MM.1S (cell line): Measurements from ENCODE around the gene PEAK1.

Experiments
- DNase-seq: peaks from one replicate; pipeline ENCODE4 v3.0.0-alpha.2; 2015
- H2AFZ ChIP-seq: fragments of 300-600 bp; sonication (generic); 2 replicates; pipeline ENCODE4 v1.6.0; 2016; ENCODE audit warnings: antibody characterized with exemption, low read length
- H3F3A ChIP-seq: fragments of 300-600 bp; sonication (generic); 2 replicates; pipeline ENCODE4 v1.6.1; 2016; ENCODE audit warnings: mild to moderate bottlenecking, antibody characterized with exemption, low read length, moderate library complexity, mixed read lengths; ENCODE audit not compliant: insufficient read depth
- H3K27ac ChIP-seq: fragments of 300-600 bp; sonication (generic); 2 replicates; pipeline ENCODE4 v1.5.1; 2016; ENCODE audit warnings: mild to moderate bottlenecking, low read length
- H3K27me3 ChIP-seq: fragments of 300-600 bp; sonication (generic); replicated peaks from 2 replicates; pipeline ENCODE4 v1.6.0; 2016; ENCODE audit warnings: low read length; ENCODE audit not compliant: insufficient read depth
- H3K36me3 ChIP-seq: fragments of 300-600 bp; sonication (generic); replicated peaks from 2 replicates; pipeline ENCODE4 v1.6.1; 2016; ENCODE audit warnings: mild to moderate bottlenecking, low read length, mixed read lengths; ENCODE audit not compliant: insufficient read depth
- H3K4me1 ChIP-seq: fragments of 300-600 bp; sonication (generic); 2 replicates; pipeline ENCODE4 v1.6.1; 2016; ENCODE audit warnings: low read length, mixed read lengths
- H3K4me2 ChIP-seq: fragments of 300-600 bp; sonication (generic); 2 replicates; pipeline ENCODE4 v1.6.0; 2016; ENCODE audit warnings: low read depth, low read length
- H3K4me3 ChIP-seq: fragments of 300-600 bp; sonication (generic); 2 replicates; pipeline ENCODE4 v1.5.1; 2016; ENCODE audit warnings: low read length, mixed read lengths
- H3K79me2 ChIP-seq: fragments of 300-600 bp; sonication (generic); 2 replicates; pipeline ENCODE4 v1.6.1; 2016; ENCODE audit warnings: mixed run types, low read length, mixed read lengths
- H3K9ac ChIP-seq: fragments of 300-600 bp; sonication (generic); 2 replicates; pipeline ENCODE4 v1.6.1; 2016; ENCODE audit warnings: low read length, mixed read lengths
- H3K9me2 ChIP-seq: fragments of 300-600 bp; sonication (generic); replicated peaks from 2 replicates; pipeline ENCODE4 v1.6.1; 2016; ENCODE audit warnings: mild to moderate bottlenecking, low read length, mixed read lengths; ENCODE audit not compliant: insufficient read depth
- H3K9me3 ChIP-seq: fragments of 300-600 bp; sonication (generic); replicated peaks from 2 replicates; pipeline ENCODE4 v1.6.1; 2016; ENCODE audit warnings: mild to moderate bottlenecking, low read length, mixed read lengths; ENCODE audit not compliant: insufficient read depth
- H4K20me1 ChIP-seq: fragments of 300-600 bp; sonication (generic); 2 replicates; pipeline ENCODE4 v1.6.1; 2016; ENCODE audit warnings: mild to moderate bottlenecking, low read length, moderate library complexity, mixed read lengths; ENCODE audit not compliant: insufficient read depth
- CTCF ChIP-seq: fragments of 300-600 bp; sonication (generic); IDR thresholded peaks from 2 replicates; pipeline ENCODE4 v1.5.1; 2016; ENCODE audit warnings: antibody characterized with exemption, low read length, mixed read lengths
- EZH2 ChIP-seq: fragments of 300-600 bp; sonication (generic); optimal IDR thresholded peaks from 2 replicates; pipeline ENCODE3; 2017; ENCODE audit warnings: low read depth, mild to moderate bottlenecking, antibody characterized with exemption, low read length, mixed read lengths
- EZH2phosphoT487 ChIP-seq: fragments of 300-600 bp; sonication (generic); IDR thresholded peaks from 2 replicates; pipeline ENCODE4 v1.6.1; 2018; ENCODE audit warnings: antibody characterized with exemption, low read length

The PEAK1 gene

GRCh38 chr15:77396692-77397091, 23.2 kb downstream of the PEAK1 start:
- H3K4me2 ChIP-seq: no peak overlapping the region
- no peak for DNase-seq
- H3F3A ChIP-seq: no peaks in the 10 kb centered on the region
- H3K4me1 ChIP-seq: no peaks in the 10 kb centered on the region
- H3K9me2 ChIP-seq: no peaks in the 10 kb centered on the region
- no peak overlapping the region for H3K27ac ChIP-seq
- no peak overlapping the region for H3K4me3 ChIP-seq
- no peaks in the 10 kb centered on the region for H3K9me3 ChIP-seq
- no peaks in the 10 kb centered on the region for H4K20me1 ChIP-seq
- H2AFZ ChIP-seq: no peak overlapping the region
- TF ChIP-seq EZH2phosphoT487 (no peak), CTCF (no peak), EZH2 (no peak)
- no peak overlapping the region for H3K9ac ChIP-seq
- H3K36me3 ChIP-seq: 0 out of 2 replicates have a peak, but pooled peaks cover 3% of the 10 kb centered on the region
- H3K79me2 ChIP-seq: peaks cover 95% of the 10 kb centered on the region
- H3K27me3 ChIP-seq: no peaks in the 10 kb centered on the region

- Histone ChIP-seq H3K27me3 (no peaks in the 10 kb centered on the region), H3K9ac (no peak overlapping the region), H3K27ac (no peak overlapping the region), H3K9me3 (no peaks in the 10 kb centered on the region), H3K9me2 (no peaks in the 10 kb centered on the region), H3F3A (no peaks in the 10 kb centered on the region), H3K4me1 (no peaks in the 10 kb centered on the region), H3K79me2 (peaks cover 91% of the 10 kb centered on the region), H4K20me1 (no peaks in the 10 kb centered on the region), H3K4me2 (no peak overlapping the region), H3K4me3 (no peak overlapping the region), H3K36me3 (0 out of 2 replicates have a peak, but pooled peaks cover 1% of the 10 kb centered on the region), H2AFZ (no peak overlapping the region)
- DNase-seq: no peak
- TF ChIP-seq EZH2phosphoT487: no peak
- no peak for TF ChIP-seq EZH2
- TF ChIP-seq CTCF: no peak
Observed at GRCh38 chr15:77395013-77395774, 24.7 kb downstream of the PEAK1 start.

GRCh38 chr15:77393471-77393840, 26.4 kb downstream of the PEAK1 start:
- no peak overlapping the region for H3K4me2 ChIP-seq
- TF ChIP-seq CTCF: no peak
- no peak for TF ChIP-seq EZH2phosphoT487
- no peak for TF ChIP-seq EZH2
- no peak for DNase-seq
- H3K4me3 ChIP-seq: no peak overlapping the region
- no peaks in the 10 kb centered on the region for H3K36me3 ChIP-seq
- no peaks in the 10 kb centered on the region for H4K20me1 ChIP-seq
- no peaks in the 10 kb centered on the region for H3K9me2 ChIP-seq
- peaks cover 84% of the 10 kb centered on the region for H3K79me2 ChIP-seq
- no peak overlapping the region for H3K9ac ChIP-seq
- no peak overlapping the region for H2AFZ ChIP-seq
- no peak overlapping the region for H3K27ac ChIP-seq
- no peaks in the 10 kb centered on the region for H3K27me3 ChIP-seq
- no peaks in the 10 kb centered on the region for H3K9me3 ChIP-seq
- no peaks in the 10 kb centered on the region for H3K4me1 ChIP-seq
- no peaks in the 10 kb centered on the region for H3F3A ChIP-seq
